ENCODE data around the gene B3GAT3. TPM values are rescaled to one million over a fixed set of nuclear protein-coding genes. Genes with fewer than 3 reads are reported as not detected.

B3GAT3 gene
- total RNA-seq: 43.4 and 48.9 TPM in 2 replicates
- long read RNA-seq, transcript B3GAT3-201 (5 exons, 1,641 nt): major isoform, 5 of 8 reads
- long read RNA-seq, partial matches to known transcripts: 0 of 8 reads
- long read RNA-seq, other reads (novel, unspliced or antisense): 1 of 8 reads

DNA sequence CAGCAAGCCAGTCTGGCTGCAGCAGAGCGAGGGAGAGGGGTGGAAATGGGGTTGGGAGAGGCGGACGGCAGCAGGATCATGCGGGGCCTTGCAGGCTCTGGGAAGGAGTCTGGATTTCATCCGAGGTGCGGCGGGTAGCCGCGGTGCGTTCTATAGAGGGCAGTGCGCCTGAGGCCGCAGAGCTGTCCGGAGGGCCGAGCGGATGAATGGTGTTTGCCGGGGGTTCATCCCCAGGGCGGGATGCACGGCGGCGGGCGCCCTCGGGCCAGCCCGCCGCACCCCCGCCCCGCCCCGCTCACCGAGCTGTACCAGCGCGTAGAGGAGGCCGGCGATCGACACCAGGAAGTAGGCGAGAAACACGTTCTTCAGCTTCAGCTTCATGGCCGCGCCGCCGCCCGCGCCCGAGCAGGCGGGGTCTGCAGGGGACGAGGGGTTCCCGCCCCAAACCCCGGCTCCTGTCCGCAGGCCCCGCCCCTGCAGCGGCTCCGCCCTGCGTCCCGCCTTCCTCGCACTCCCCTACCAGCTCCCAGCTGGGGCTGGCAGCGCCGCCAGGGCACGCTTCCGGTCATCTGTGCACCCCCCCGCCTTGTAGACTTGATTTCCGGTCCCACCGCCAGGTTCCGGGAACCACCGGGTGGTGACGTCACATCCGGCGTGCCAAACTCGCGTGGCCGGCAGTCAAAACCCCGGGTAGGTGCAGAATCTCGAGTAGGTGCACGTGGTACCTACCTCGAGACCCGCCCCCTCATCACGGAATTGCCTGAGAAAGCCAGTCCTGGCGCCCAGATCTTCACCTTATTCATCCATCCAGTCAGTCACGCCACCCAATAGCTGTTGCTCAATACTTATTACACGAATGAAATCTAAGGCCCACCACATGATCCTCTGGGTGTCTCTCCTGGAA is at the start of gene B3GAT3:
Gene B3GAT3, minus strand, starts transcription at position 420 of the 904 bp plus-strand sequence. Its CDS starts 39 bp downstream, at position 381.
- Mint-ChIP-seq H3K27me3 (no peaks in the 10 kb centered on the region), H3K4me1 (ENCODE audit: low read depth) (peaks cover 13% of the 10 kb centered on the region), H3K27ac (peak within 1 kb of the TSS; percentile 98), H3K9me3 (ENCODE audit: low read depth) (no peaks in the 10 kb centered on the region), H3K36me3 (ENCODE audit: insufficient read depth) (peaks cover 8% of the 10 kb centered on the region), H3K4me3 (ENCODE audit: low read depth) (peak within 1 kb of the TSS; percentile 93)
- TF ChIP-seq, protein P1, sequence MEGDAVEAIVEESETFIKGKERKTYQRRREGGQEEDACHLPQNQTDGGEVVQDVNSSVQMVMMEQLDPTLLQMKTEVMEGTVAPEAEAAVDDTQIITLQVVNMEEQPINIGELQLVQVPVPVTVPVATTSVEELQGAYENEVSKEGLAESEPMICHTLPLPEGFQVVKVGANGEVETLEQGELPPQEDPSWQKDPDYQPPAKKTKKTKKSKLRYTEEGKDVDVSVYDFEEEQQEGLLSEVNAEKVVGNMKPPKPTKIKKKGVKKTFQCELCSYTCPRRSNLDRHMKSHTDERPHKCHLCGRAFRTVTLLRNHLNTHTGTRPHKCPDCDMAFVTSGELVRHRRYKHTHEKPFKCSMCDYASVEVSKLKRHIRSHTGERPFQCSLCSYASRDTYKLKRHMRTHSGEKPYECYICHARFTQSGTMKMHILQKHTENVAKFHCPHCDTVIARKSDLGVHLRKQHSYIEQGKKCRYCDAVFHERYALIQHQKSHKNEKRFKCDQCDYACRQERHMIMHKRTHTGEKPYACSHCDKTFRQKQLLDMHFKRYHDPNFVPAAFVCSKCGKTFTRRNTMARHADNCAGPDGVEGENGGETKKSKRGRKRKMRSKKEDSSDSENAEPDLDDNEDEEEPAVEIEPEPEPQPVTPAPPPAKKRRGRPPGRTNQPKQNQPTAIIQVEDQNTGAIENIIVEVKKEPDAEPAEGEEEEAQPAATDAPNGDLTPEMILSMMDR (IDR thresholded peaks at IDR 0.05; ENCODE audit: unreplicated experiment): peak; percentile 11
- peak; percentile 97 for DNase-seq (ENCODE audit: low spot score, unreplicated experiment)

DNA sequence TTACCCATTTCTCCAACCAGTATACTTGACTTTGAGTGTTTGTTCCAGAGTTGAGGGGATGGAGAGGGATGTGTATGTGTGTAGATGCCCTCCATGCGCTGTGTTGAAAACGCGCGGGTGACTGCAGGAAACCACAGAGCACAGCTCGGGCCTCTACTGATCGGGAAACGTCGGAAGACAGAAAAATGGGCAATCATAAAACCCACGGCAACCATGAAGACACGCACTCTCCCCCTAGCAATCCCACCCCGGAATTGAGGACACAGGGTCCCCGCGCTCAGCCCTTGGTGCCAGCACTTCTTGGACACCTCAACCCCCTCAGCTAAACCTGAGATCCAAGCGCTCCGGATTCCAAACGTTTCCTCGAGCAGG is 49.4 kb upstream of the B3GAT3 start:
- H3K4me1 Mint-ChIP-seq (ENCODE audit: low read depth): peaks cover 21% of the 10 kb centered on the region
- H3K27me3 Mint-ChIP-seq: no peaks in the 10 kb centered on the region
- DNase-seq (ENCODE audit: low spot score, unreplicated experiment): no peak
- H3K4me3 Mint-ChIP-seq (ENCODE audit: low read depth): peak overlapping the region; percentile 99
- no peaks in the 10 kb centered on the region for H3K9me3 Mint-ChIP-seq (ENCODE audit: low read depth)
- peaks cover 5% of the 10 kb centered on the region for H3K36me3 Mint-ChIP-seq (ENCODE audit: insufficient read depth)
- H3K27ac Mint-ChIP-seq: peak overlapping the region; percentile 97
- TF ChIP-seq, protein P1 (IDR thresholded peaks at IDR 0.05; ENCODE audit: unreplicated experiment): no peak

DNA sequence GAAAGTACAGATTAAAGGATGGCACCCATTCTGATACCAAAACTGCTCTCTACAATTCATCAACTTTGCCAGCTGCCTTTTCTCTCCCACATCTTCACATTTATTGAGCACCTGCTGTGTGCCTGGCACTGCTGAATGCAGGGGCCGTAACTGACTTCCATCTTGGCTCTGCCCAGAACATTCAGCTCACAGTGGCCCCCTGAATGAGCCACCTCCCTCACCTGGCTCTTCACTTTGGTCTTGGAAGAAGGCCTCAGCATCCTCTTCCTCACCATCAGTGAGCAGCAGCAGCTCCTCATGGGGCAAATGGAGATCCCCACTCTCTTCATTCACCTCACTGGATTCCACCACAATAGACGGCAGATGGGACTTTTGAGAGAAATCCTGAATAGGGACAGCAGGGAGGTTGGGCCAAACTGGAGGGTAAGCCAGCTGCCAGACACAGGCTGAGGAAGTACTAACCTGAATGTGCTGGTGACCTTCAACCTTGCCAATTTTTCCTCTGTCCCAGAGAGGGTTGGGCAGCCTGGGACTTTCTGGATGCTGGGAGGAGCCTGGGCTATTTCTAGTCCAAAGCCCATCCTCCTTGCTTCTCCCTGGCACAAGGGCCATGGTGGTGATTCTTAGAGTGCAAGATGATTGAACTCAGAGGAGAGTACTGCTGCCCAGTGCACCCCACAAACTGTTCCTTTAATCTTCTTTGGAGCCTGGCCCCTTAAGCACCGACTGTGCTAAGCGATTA is 47.8 kb upstream of the B3GAT3 start:
- TF ChIP-seq, protein P1 (IDR thresholded peaks at IDR 0.05; ENCODE audit: unreplicated experiment): no peak
- peak overlapping the region; percentile 66 for H3K27ac Mint-ChIP-seq
- no peaks in the 10 kb centered on the region for H3K27me3 Mint-ChIP-seq
- H3K9me3 Mint-ChIP-seq (ENCODE audit: low read depth): no peaks in the 10 kb centered on the region
- no peak for DNase-seq (ENCODE audit: low spot score, unreplicated experiment)
- H3K36me3 Mint-ChIP-seq (ENCODE audit: insufficient read depth): peaks cover 2% of the 10 kb centered on the region
- peak overlapping the region; percentile 99 for H3K4me3 Mint-ChIP-seq (ENCODE audit: low read depth)
- H3K4me1 Mint-ChIP-seq (ENCODE audit: low read depth): peaks cover 21% of the 10 kb centered on the region

DNA sequence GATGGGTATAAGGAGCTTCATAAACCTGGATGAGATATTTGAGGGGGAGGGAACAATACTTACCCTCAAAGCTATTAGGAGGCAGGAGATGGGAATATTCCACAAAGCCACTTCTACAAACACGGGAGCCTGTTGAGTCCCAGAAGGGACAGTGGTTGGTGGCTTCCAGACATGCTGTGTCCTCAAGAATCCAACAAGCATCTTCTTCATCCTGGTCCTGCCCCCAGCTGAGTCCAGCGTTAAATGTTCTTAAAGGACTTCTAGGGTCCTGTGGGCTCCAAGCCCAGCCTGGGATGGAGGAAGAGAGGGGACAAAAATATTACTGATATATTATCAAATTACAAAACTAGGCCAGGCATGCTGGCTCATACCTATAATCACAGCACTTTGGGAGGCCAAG is 45.7 kb upstream of the B3GAT3 start:
- H3K9me3 Mint-ChIP-seq (ENCODE audit: low read depth): no peaks in the 10 kb centered on the region
- H3K4me3 Mint-ChIP-seq (ENCODE audit: low read depth): peak overlapping the region; percentile 24
- DNase-seq (ENCODE audit: low spot score, unreplicated experiment): no peak
- H3K27ac Mint-ChIP-seq: no peak overlapping the region
- TF ChIP-seq, protein P1 (IDR thresholded peaks at IDR 0.05; ENCODE audit: unreplicated experiment): no peak
- peaks cover 5% of the 10 kb centered on the region for H3K36me3 Mint-ChIP-seq (ENCODE audit: insufficient read depth)
- peaks cover 19% of the 10 kb centered on the region for H3K4me1 Mint-ChIP-seq (ENCODE audit: low read depth)
- no peaks in the 10 kb centered on the region for H3K27me3 Mint-ChIP-seq

DNA sequence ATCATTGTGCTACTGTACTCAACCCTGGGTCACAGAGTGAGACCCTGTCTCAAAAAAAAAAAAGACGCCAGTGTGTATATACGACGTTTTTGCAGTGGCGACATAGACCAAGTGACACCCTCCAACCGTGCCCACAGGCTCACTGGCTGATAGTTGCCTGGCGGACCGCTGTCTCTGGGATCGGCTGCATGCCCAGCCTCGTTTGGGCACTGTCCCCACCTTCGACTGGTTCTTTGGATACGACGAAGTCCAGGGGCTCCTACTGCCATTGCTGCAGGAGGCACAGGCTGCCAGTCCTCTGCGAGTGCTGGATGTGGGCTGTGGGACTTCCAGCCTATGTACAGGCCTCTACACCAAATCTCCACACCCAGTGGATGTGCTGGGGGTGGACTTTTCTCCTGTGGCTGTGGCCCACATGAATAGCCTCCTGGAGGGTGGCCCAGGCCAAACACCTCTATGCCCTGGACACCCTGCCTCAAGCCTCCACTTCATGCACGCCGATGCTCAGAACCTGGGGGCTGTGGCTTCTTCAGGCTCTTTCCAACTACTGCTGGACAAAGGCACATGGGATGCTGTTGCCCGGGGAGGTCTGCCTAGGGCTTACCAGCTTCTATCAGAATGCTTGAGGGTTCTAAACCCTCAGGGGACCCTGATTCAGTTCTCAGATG is 44.6 kb upstream of the B3GAT3 start:
- Mint-ChIP-seq H3K9me3 (ENCODE audit: low read depth) (no peaks in the 10 kb centered on the region), H3K27ac (no peak overlapping the region), H3K36me3 (ENCODE audit: insufficient read depth) (peaks cover 5% of the 10 kb centered on the region), H3K4me1 (ENCODE audit: low read depth) (peaks cover 15% of the 10 kb centered on the region), H3K4me3 (ENCODE audit: low read depth) (peak overlapping the region; percentile 88), H3K27me3 (no peaks in the 10 kb centered on the region)
- TF ChIP-seq, protein P1 (IDR thresholded peaks at IDR 0.05; ENCODE audit: unreplicated experiment): no peak
- DNase-seq (ENCODE audit: low spot score, unreplicated experiment): no peak
